Measurements from ENCODE around the gene PTCD1.

GRCh38 chr7:99379043-99379577, 59.5 kb downstream of the PTCD1 start:
- TF ChIP-seq CTCF (optimal IDR thresholded peaks at IDR 0.05 in 1 of 3, IDR thresholded peaks at IDR 0.05 in 1 of 3, conservative IDR thresholded peaks at IDR 0.05 in 1 of 3; ENCODE audit: extremely low read depth in 1 of 3, insufficient read depth in 2 of 3, low read length in 3 of 3): no peak
- no peak for TF ChIP-seq EZH2 (IDR thresholded peaks at IDR 0.05; ENCODE audit: low read length)
